ENCODE measurements around the gene ZNF175. TPM values are rescaled to one million over a fixed set of nuclear protein-coding genes. Genes with fewer than 3 reads are reported as not detected.

ZNF175 gene
- polyA plus RNA-seq, 1 donor, result 10.4 TPM

DNA sequence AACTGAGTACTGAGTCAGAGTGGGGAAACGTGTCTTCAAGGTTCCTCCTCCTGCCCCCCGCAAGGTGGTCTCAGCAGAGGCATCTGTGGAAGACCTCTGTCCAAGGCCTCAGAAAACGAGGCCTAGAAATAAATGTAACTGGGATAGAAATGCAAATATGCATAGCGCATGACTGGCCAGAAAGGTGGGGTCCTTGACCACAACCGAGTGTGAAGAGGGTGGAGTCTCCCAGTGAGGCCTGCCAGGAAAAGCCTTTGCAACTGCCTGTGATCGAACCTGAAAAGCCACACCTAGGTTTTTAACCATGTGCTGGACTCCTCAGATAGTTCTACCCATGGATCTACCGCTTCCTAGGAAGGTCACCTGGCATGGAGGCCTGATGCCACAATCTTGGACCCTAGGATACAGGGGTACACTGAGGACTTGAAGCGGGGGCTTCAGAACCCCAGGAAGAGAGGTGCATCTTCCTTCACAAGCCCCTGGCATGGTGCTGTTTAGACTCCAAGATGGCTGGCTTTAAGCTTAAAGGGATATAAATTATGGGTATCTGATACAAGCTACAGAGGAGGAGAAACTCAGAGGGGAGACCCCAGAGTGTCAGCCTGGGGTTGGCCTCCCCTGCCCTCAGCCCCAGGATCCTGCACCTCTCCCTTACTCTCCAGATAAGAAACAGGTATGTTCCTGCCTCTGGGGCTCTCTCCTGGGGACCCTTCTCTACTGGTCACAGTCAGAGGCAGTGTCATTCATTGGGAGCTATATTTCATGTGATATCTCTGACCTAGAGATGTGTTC lies 21.4 kb upstream of the ZNF175 start:
- WGBS (ENCODE audit: insufficient coverage, low lambda C conversion rate), result no CpG with 5 or more reads among the region's 8 CpGs
- Histone ChIP-seq H3K9me3 (ENCODE audit: control insufficient read depth, low read depth, low read length) (no peaks in the 10 kb centered on the region), H3K4me3 (ENCODE audit: low read length) (no peak overlapping the region), H3K4me1 (ENCODE audit: control insufficient read depth, insufficient read depth, low read length) (peaks cover 2% of the 10 kb centered on the region), H3K27me3 (ENCODE audit: control insufficient read depth, insufficient read depth, low read length) (no peaks in the 10 kb centered on the region), H3K36me3 (ENCODE audit: control insufficient read depth, insufficient read depth, low read length) (no peaks in the 10 kb centered on the region), H3K27ac (ENCODE audit: low read length) (no peak overlapping the region)
- no peak for DNase-seq

DNA sequence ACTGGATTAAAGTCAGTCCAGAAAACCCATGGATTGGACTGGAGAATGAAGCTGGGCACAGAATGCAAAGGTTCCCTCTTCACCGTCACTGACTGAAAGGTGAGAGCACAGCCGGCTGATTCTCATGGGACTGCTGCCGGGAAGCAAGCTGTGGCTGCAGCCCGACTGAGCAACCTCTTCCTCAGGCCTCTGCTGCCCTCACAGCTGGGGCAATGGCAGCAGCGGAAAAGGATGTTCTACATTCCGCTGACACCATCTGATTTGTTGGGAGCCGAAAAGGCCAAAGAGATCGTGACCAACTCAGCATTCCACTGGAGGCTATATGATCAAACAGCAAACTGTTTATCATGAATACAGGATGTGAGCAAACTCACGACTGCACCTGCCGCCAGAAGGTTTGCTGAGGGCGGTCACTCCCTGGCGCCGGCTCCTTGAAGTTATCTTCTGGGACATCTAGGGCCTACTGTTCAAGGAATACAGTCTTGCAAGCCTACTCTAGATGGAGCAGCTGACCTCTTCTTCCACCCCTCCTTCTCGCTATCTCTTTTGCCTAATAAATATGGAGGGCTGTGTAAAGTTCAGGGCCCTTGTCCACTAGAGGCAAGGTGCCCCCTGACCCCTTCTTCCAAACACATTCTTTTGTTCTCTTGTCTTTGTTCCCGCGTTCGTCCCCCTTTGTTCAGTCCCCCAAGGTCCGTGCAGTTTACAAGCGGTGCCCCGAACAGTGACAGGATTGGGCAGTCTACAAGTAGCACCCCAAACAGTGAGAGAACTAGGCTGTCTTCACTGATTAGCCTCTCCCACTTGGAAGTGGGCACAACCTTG lies 20.0 kb upstream of the ZNF175 start:
- no peak for DNase-seq
- H3K27me3 ChIP-seq (ENCODE audit: control insufficient read depth, insufficient read depth, low read length), result no peaks in the 10 kb centered on the region
- H3K36me3 ChIP-seq (ENCODE audit: control insufficient read depth, insufficient read depth, low read length), result no peaks in the 10 kb centered on the region
- no peaks in the 10 kb centered on the region for H3K9me3 ChIP-seq (ENCODE audit: control insufficient read depth, low read depth, low read length)
- no peak overlapping the region for H3K27ac ChIP-seq (ENCODE audit: low read length)
- H3K4me1 ChIP-seq (ENCODE audit: control insufficient read depth, insufficient read depth, low read length), result peaks cover 2% of the 10 kb centered on the region
- WGBS (ENCODE audit: insufficient coverage, low lambda C conversion rate), result no CpG with 5 or more reads among the region's 20 CpGs
- H3K4me3 ChIP-seq (ENCODE audit: low read length), result no peak overlapping the region

DNA sequence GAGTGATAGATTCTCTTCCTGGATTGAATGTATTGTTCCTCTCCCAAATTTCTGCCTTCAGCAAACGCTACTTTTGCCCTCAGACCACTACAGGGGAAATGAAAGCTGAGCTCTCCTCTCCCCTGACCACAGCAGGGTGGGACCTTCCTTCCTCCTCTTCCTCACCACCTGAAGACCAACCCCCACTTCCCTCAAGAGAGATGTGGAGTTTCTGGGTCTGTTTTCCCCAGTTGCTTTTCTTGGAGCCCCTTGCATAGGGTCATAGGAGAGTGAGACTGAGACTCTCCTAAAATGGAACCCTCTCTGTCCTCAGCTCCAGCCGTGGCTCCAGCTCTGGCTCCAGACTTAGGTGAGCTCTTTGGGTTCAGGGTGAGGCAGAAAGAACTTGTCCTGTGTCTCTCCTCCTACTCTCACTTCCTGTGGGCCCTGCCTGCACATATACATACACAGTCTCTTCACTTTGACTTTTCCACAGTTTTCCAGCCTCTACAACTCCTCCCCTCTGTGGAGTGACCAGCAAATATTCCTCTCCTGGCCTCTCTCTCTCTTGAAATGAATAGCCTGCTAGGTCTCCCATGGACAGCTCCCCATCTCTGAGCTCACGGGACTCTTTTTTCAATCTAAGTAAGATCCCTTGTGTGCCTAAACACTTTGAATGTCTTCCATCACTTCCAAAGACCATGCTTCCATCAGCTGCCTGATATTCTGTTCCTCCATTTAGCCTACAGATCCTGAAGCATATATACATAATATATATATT lies 19.2 kb upstream of the ZNF175 start:
- Histone ChIP-seq H3K9me3 (ENCODE audit: control insufficient read depth, low read depth, low read length) (no peaks in the 10 kb centered on the region), H3K27ac (ENCODE audit: low read length) (no peak overlapping the region), H3K4me3 (ENCODE audit: low read length) (no peak overlapping the region), H3K4me1 (ENCODE audit: control insufficient read depth, insufficient read depth, low read length) (peaks cover 2% of the 10 kb centered on the region), H3K36me3 (ENCODE audit: control insufficient read depth, insufficient read depth, low read length) (no peaks in the 10 kb centered on the region), H3K27me3 (ENCODE audit: control insufficient read depth, insufficient read depth, low read length) (no peaks in the 10 kb centered on the region)
- DNase-seq, result no peak
- no CpG with 5 or more reads among the region's 3 CpGs for WGBS (ENCODE audit: insufficient coverage, low lambda C conversion rate)

DNA sequence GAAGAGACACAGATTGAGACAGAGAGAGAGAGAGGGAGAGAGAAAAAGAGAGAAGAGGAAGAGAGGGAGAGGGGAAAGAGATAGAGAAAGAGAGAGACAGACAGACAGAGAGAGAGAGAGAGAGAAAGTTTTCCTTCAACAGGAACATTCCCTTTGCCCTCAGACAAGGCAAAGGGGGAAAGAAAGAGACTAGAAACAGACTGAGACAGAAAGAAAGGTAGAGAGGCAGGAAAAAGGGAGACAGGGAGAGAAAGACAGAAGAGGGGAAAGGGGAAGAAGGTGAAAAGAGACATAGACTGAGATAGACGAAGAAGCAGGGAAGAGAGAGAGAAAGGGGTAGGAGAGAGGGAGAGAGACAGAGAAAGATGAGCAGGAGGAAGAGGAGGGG lies 18.5 kb upstream of the ZNF175 start:
- H3K27me3 ChIP-seq (ENCODE audit: control insufficient read depth, insufficient read depth, low read length), result no peaks in the 10 kb centered on the region
- no peaks in the 10 kb centered on the region for H3K36me3 ChIP-seq (ENCODE audit: control insufficient read depth, insufficient read depth, low read length)
- peaks cover 2% of the 10 kb centered on the region for H3K4me1 ChIP-seq (ENCODE audit: control insufficient read depth, insufficient read depth, low read length)
- H3K9me3 ChIP-seq (ENCODE audit: control insufficient read depth, low read depth, low read length), result no peaks in the 10 kb centered on the region
- H3K27ac ChIP-seq (ENCODE audit: low read length), result no peak overlapping the region
- H3K4me3 ChIP-seq (ENCODE audit: low read length), result no peak overlapping the region
- DNase-seq, result no peak
- WGBS (ENCODE audit: insufficient coverage, low lambda C conversion rate), result no CpG with 5 or more reads among the region's 1 CpG

DNA sequence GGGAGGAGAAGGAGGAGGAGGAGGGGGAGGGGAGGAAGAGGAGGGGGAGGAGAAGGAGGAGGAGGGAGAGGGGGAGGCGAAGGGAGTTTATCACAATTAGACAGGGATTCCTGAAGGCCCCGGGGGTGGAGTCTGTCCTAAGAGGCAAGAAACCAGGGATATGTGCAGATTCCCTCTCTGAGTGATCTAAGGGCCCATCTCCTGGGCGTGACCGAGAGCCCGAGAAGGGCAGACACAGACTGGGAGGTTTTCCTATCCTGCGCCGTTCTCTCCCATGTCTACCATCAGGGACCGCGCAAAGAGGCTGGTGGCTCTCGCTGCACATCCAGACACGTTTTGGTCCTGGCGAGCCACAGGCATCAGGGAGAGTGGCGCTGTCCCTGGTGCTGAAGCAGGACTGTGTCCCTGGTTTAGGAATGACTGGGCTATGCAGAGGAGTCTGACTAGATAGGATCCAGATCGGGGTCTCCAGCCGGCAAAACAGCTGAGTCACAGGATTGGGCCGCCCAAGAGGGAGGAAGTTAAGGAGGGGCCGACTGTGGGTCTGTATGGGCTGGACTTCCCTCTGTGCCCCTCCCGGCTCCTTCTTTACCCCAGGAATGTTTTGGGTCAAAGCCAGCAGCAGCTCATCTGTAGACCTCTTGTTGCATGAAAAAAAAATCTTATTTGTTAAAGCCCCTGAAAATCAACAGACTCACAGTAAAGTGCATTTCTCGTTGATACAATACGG lies 17.9 kb upstream of the ZNF175 start:
- Histone ChIP-seq H3K27ac (ENCODE audit: low read length) (no peak overlapping the region), H3K4me1 (ENCODE audit: control insufficient read depth, insufficient read depth, low read length) (no peaks in the 10 kb centered on the region), H3K4me3 (ENCODE audit: low read length) (no peak overlapping the region), H3K9me3 (ENCODE audit: control insufficient read depth, low read depth, low read length) (no peaks in the 10 kb centered on the region), H3K36me3 (ENCODE audit: control insufficient read depth, insufficient read depth, low read length) (no peaks in the 10 kb centered on the region), H3K27me3 (ENCODE audit: control insufficient read depth, insufficient read depth, low read length) (no peaks in the 10 kb centered on the region)
- no CpG with 5 or more reads among the region's 20 CpGs for WGBS (ENCODE audit: insufficient coverage, low lambda C conversion rate)
- DNase-seq, result peak; percentile 39 to 50

DNA sequence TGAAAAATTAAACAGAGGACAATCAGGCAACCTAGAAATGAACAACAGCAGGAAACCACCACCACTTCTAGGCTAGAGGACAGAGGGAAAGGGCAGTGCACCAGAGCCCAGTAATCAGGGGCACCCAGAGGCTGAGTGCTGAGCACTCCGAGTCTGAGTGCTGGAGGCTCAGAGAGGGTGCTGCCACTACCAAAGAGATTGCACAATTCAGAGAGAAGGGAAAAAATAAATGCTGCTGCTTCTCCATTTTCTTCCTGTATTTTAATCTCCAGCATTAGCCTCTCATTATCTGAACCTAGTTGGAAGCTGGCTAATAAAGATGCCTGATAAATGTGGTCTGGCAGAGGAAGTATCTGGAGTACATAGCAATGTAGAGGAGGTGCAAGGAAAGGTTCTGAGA lies 11.8 kb upstream of the ZNF175 start:
- Histone ChIP-seq H3K9me3 (ENCODE audit: control insufficient read depth, low read depth, low read length) (no peaks in the 10 kb centered on the region), H3K4me1 (ENCODE audit: control insufficient read depth, insufficient read depth, low read length) (no peaks in the 10 kb centered on the region), H3K27ac (ENCODE audit: low read length) (no peak overlapping the region), H3K4me3 (ENCODE audit: low read length) (no peak overlapping the region), H3K27me3 (ENCODE audit: control insufficient read depth, insufficient read depth, low read length) (peaks cover 7% of the 10 kb centered on the region), H3K36me3 (ENCODE audit: control insufficient read depth, insufficient read depth, low read length) (no peaks in the 10 kb centered on the region)
- no CpG with 5 or more reads among the region's 1 CpG for WGBS (ENCODE audit: insufficient coverage, low lambda C conversion rate)
- DNase-seq, result no peak

DNA sequence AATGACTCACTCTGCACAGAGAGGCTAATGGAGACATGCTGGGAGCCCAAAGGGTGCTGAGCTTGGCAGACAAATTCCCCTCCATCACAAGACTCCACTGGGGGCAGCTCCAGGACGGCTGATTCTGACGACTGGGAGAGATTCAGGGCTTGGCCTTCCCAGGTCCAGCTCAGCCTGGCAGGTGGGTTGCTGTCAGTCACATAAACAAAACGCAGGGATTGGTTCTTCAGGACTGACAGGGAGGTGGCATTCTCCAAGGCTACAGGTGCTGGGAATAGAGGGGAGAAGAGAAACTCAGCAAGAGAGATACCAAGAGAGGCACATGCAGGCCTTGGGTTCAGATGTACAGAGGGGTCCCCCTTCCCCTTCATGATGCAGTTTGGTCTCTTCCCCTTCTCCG lies 10.7 kb upstream of the ZNF175 start:
- DNase-seq, result no peak
- Histone ChIP-seq H3K9me3 (ENCODE audit: control insufficient read depth, low read depth, low read length) (no peaks in the 10 kb centered on the region), H3K36me3 (ENCODE audit: control insufficient read depth, insufficient read depth, low read length) (no peaks in the 10 kb centered on the region), H3K27me3 (ENCODE audit: control insufficient read depth, insufficient read depth, low read length) (peaks cover 13% of the 10 kb centered on the region), H3K4me1 (ENCODE audit: control insufficient read depth, insufficient read depth, low read length) (no peaks in the 10 kb centered on the region), H3K4me3 (ENCODE audit: low read length) (no peak overlapping the region), H3K27ac (ENCODE audit: low read length) (no peak overlapping the region)
- WGBS (ENCODE audit: insufficient coverage, low lambda C conversion rate), result no CpG with 5 or more reads among the region's 4 CpGs

DNA sequence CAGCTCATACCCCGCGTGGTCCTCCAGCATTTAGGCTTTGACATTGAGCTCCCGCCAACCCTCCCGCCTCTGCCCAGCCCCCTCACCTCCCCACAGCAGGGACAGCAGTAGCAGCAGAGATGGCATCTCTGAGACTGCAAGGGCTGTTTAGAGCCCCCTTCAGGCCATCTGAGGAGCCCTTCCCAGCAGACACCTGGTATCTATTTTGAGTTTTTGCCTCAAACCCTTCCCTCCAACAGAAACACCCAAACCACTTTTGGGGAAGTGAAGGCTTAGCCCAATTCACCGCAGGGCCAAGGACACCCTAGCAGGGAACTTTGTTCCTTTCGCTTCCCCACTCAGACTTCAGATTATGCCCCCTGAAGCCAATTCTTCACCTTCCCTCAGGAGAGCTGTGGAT lies 6.3 kb upstream of the ZNF175 start:
- H3K4me3 ChIP-seq (ENCODE audit: low read length), result no peak overlapping the region
- peaks cover 21% of the 10 kb centered on the region for H3K27me3 ChIP-seq (ENCODE audit: control insufficient read depth, insufficient read depth, low read length)
- H3K27ac ChIP-seq (ENCODE audit: low read length), result no peak overlapping the region
- WGBS (ENCODE audit: insufficient coverage, low lambda C conversion rate), result no CpG with 5 or more reads among the region's 6 CpGs
- no peak for DNase-seq
- H3K9me3 ChIP-seq (ENCODE audit: control insufficient read depth, low read depth, low read length), result no peaks in the 10 kb centered on the region
- no peaks in the 10 kb centered on the region for H3K4me1 ChIP-seq (ENCODE audit: control insufficient read depth, insufficient read depth, low read length)
- no peaks in the 10 kb centered on the region for H3K36me3 ChIP-seq (ENCODE audit: control insufficient read depth, insufficient read depth, low read length)

DNA sequence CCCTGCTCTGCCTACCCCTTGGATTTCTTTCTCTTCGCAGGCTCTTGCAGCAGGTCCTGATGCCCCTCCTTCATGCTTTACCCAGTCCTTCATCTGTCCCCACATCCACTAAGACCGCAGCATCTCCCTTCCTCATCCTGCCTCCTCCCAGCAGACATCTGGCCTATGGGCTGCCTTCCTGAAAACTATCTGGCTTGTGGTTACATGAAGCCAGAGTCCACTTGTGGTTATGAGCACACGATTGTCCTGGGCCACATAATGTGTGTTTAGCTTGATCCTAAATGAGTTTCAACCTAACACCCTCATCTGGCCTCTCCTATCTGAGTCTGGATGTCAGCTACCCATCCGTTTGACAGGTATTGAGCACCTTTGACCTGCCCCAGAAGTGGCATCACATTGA lies 5.5 kb upstream of the ZNF175 start:
- Histone ChIP-seq H3K27me3 (ENCODE audit: control insufficient read depth, insufficient read depth, low read length) (peaks cover 21% of the 10 kb centered on the region), H3K9me3 (ENCODE audit: control insufficient read depth, low read depth, low read length) (no peaks in the 10 kb centered on the region), H3K4me3 (ENCODE audit: low read length) (no peak overlapping the region), H3K27ac (ENCODE audit: low read length) (no peak overlapping the region), H3K36me3 (ENCODE audit: control insufficient read depth, insufficient read depth, low read length) (no peaks in the 10 kb centered on the region), H3K4me1 (ENCODE audit: control insufficient read depth, insufficient read depth, low read length) (no peaks in the 10 kb centered on the region)
- WGBS (ENCODE audit: insufficient coverage, low lambda C conversion rate), result 83% methylated on average over 1 of the region's 4 CpGs
- DNase-seq, result no peak
